B cell (primary cell): ENCODE data around the gene CCNH. TPM values are rescaled to one million over a fixed set of nuclear protein-coding genes. Genes with fewer than 3 reads are reported as not detected.

Source experiments
- ATAC-seq: fragments of 200-7000 bp; cut with Tn5 transposase; one replicate; pipeline ENCODE4 v1.10.0; 2021; ENCODE audit warnings: low read depth, mild to moderate bottlenecking, moderate number of reproducible peaks, moderate library complexity
- CTCF ChIA-PET: fragments of 350-600 bp; sonication (Branson Sonifier 250); formaldehyde crosslinking; loops from one replicate; lab custom pipeline; 2021; ENCODE audit warnings: antibody characterized with exemption, inconsistent platforms; lab: Charles Lee
- POLR2A ChIA-PET: fragments of 350-600 bp; sonication (Branson Sonifier 250); formaldehyde crosslinking; loops from one replicate; lab custom pipeline; 2021; ENCODE audit warnings: antibody characterized with exemption; lab: Charles Lee
- DNase-seq: peaks from one replicate; pipeline ENCODE4 v3.0.0; 2013
- H2AFZ ChIP-seq: 2 replicates; pipeline ENCODE4 v1.6.1; 2012; ENCODE audit warnings: mild to moderate bottlenecking, low read depth, low read length; ENCODE audit not compliant: insufficient read depth, poor library complexity, severe bottlenecking
- H3K27ac ChIP-seq, 2 donors: 1 replicate in 1 of 2; 2 replicates in 1 of 2; pipeline ENCODE4 v1.5.1; 2012 to 2013; ENCODE audit warnings: low read length in 2 of 2, mild to moderate bottlenecking in 2 of 2, moderate library complexity in 1 of 2
- H3K27me3 ChIP-seq, 4 experiments: fragments of 200-600 bp in 1 of 4; sonication (generic) in 1 of 4; replicated peaks in 1 of 4; 1 replicate in 2 of 4; 2 replicates in 2 of 4; pipeline versions ENCODE4 v1.6.1 to v1.7.0; 2013 to 2016; ENCODE audit warnings: low read length in 3 of 4, mild to moderate bottlenecking in 2 of 4, mixed read lengths in 1 of 4, moderate library complexity in 1 of 4; ENCODE audit not compliant: insufficient read depth in 4 of 4, control insufficient read depth in 3 of 4; ENCODE audit errors: control extremely low read depth in 1 of 4
- H3K36me3 ChIP-seq, 2 experiments: replicated peaks in 1 of 2; 1 replicate in 1 of 2; 2 replicates in 1 of 2; pipeline versions ENCODE4 v1.6.1 to v1.7.1; 2013; ENCODE audit warnings: low read length in 1 of 2; ENCODE audit not compliant: insufficient read depth in 2 of 2, control insufficient read depth in 1 of 2; ENCODE audit errors: control extremely low read depth in 1 of 2, extremely low read depth in 1 of 2
- H3K4me1 ChIP-seq, 2 donors: fragments of 200-600 bp in 1 of 2; sonication (generic) in 1 of 2; 1 replicate in 1 of 2; 2 replicates in 1 of 2; pipeline versions ENCODE4 v1.5.1 to v1.6.1; 2013 to 2017; ENCODE audit warnings: low read length in 2 of 2; ENCODE audit not compliant: control insufficient read depth in 2 of 2, insufficient read depth in 2 of 2
- H3K4me2 ChIP-seq: replicated peaks from 2 replicates; pipeline ENCODE3; 2012; ENCODE audit warnings: mild to moderate bottlenecking, low read depth, low read length; ENCODE audit not compliant: poor library complexity, severe bottlenecking
- H3K4me3 ChIP-seq, 5 experiments: fragments of 200-600 bp in 1 of 5; sonication (generic) in 1 of 5; 1 replicate in 3 of 5; 2 replicates in 2 of 5; pipeline versions ENCODE4 v1.5.1 to v1.7.0; 2011 to 2016; ENCODE audit warnings: low read length in 4 of 5, mild to moderate bottlenecking in 4 of 5, low read depth in 2 of 5, control low read depth in 1 of 5, moderate library complexity in 1 of 5; ENCODE audit not compliant: insufficient read depth in 1 of 5; ENCODE audit errors: control extremely low read depth in 1 of 5, extremely low read depth in 1 of 5
- H3K79me2 ChIP-seq: fragments of 200-600 bp; sonication (generic); one replicate; pipeline ENCODE4 v1.6.0; 2016; ENCODE audit warnings: low read length; ENCODE audit not compliant: control insufficient read depth, insufficient read depth
- H3K9ac ChIP-seq: fragments of 200-600 bp; sonication (generic); 2 replicates; pipeline ENCODE4 v1.6.1; 2017; ENCODE audit warnings: mild to moderate bottlenecking, low read length, moderate library complexity
- H3K9me3 ChIP-seq, 3 donors: one replicate each; pipeline versions ENCODE4 v1.6.1 to v1.7.1; 2013; ENCODE audit warnings: low read length in 2 of 3; ENCODE audit not compliant: control insufficient read depth in 2 of 3, insufficient read depth in 1 of 3; ENCODE audit errors: control extremely low read depth in 1 of 3
- H4K20me1 ChIP-seq: 2 replicates; pipeline ENCODE4 v1.6.0; 2012; ENCODE audit warnings: mild to moderate bottlenecking, low read length; ENCODE audit not compliant: insufficient read depth, control insufficient read depth, poor library complexity, severe bottlenecking
- H3K27ac Mint-ChIP-seq: one replicate; pipeline ENCODE4 v1.8.0; 2021; ENCODE audit warnings: mixed read lengths
- H3K27me3 Mint-ChIP-seq: one replicate; pipeline ENCODE4 v1.8.0; 2021; ENCODE audit warnings: mixed read lengths
- H3K4me1 Mint-ChIP-seq: one replicate; pipeline ENCODE4 v1.8.0; 2021; ENCODE audit warnings: mixed read lengths
- H3K4me3 Mint-ChIP-seq: one replicate; pipeline ENCODE4 v1.8.0; 2021; ENCODE audit warnings: mixed read lengths
- H3K9me3 Mint-ChIP-seq: one replicate; pipeline ENCODE4 v1.8.0; 2022; ENCODE audit warnings: mixed read lengths; ENCODE audit not compliant: insufficient read depth
- CTCF ChIP-seq: fragments of 200-600 bp; IDR thresholded peaks from one replicate; pipeline ENCODE4 v1.8.0; 2022; ENCODE audit warnings: antibody characterized with exemption, mild to moderate bottlenecking
- EZH2 ChIP-seq: IDR thresholded peaks from 2 replicates; pipeline ENCODE4 v1.6.1; 2012; ENCODE audit warnings: borderline replicate concordance, low read depth, mild to moderate bottlenecking, moderate library complexity, low read length; ENCODE audit not compliant: insufficient read depth, poor library complexity, severe bottlenecking
- WGBS: methylation state at CpG from one replicate; pipeline ENCODE4 v1.1.5; 2013; ENCODE audit warnings: missing lambda C conversion rate; ENCODE audit not compliant: insufficient coverage; 5-methylcytosine and 5-hydroxymethylcytosine counted together
- intact Hi-C: fragments of 100-400 bp; cut with micrococcal nuclease; formaldehyde crosslinking; loops from one replicate; pipeline ENCODE4 v1.10.0; 2022
- polyA plus RNA-seq: library from polyadenylated mRNA; depleted of rRNA; stranded (reverse); fragments of >200 nt; gene quantifications from 2 replicates; pipeline ENCODE4 v1.2.3, GENCODE V29; 2012
- total RNA-seq, 2 donors: library from RNA; stranded (reverse); fragments of 120-200 nt in 1 of 2; gene quantifications; 1 replicate in 1 of 2; 2 replicates in 1 of 2; pipeline versions ENCODE4 v1.2.3 to v1.2.4, GENCODE V29; 2013 to 2022

The CCNH gene
- total and polyA plus RNA-seq, 2 donors (not counting 1 experiment from before 2014, with no cell fraction given) = 59.2 to 120 TPM

- H3K4me3 Mint-ChIP-seq = no peak overlapping the region
- H2AFZ ChIP-seq = no peak overlapping the region
- CTCF ChIA-PET = interaction anchor here (1.3 to 3.9 kb wide), 9 partner anchors 8 to 429 kb away, joined by 3 to 62 read pairs (median 8); partner anchors contain the start of gene RASA1
- peaks cover 6 to 83% of the 10 kb centered on the region in 2 experiments for H3K36me3 ChIP-seq
- POLR2A ChIA-PET = interaction anchor here (1.4 kb wide), 1 partner anchor 13 kb away, joined by 5 read pairs; no protein-coding TSS in a partner anchor
- no peak overlapping the region for H3K27ac Mint-ChIP-seq
- no peak overlapping the region for H3K4me3 ChIP-seq
- intact Hi-C loops = no loop called here
- no CpG with 5 or more reads among the region's 5 CpGs for WGBS
- no peak overlapping the region for H3K9ac ChIP-seq
- H3K9me3 ChIP-seq = no peaks in the 10 kb centered on the region
- no peaks in the 10 kb centered on the region for H3K9me3 Mint-ChIP-seq
- no peak for TF ChIP-seq CTCF
- TF ChIP-seq EZH2 = no peak
- no peaks in the 10 kb centered on the region for H3K27me3 ChIP-seq
- peaks cover 0 to 6% of the 10 kb centered on the region in 2 donors for H3K4me1 ChIP-seq
- H3K27ac ChIP-seq = peak overlapping the region in 1 of 2 donors; percentile 42
- no peak for ATAC-seq
- DNase-seq = no peak
- no peaks in the 10 kb centered on the region for H4K20me1 ChIP-seq
- H3K27me3 Mint-ChIP-seq = no peaks in the 10 kb centered on the region
- H3K4me2 ChIP-seq = no peak overlapping the region
- peaks cover 9% of the 10 kb centered on the region for H3K4me1 Mint-ChIP-seq
- H3K79me2 ChIP-seq = no peaks in the 10 kb centered on the region
Observed at GRCh38 chr5:87398981-87399614, 13.6 kb downstream of the CCNH start.

GRCh38 chr5:87394411-87395165, 18.1 kb downstream of the CCNH start:
- DNase-seq (no peak), ATAC-seq (no peak)
- TF ChIP-seq CTCF = no peak
- no peak for TF ChIP-seq EZH2
- H3K4me1 ChIP-seq = peaks cover 0 to under 1% of the 10 kb centered on the region in 2 donors
- H3K27me3 ChIP-seq = no peaks in the 10 kb centered on the region
- H3K9ac ChIP-seq = no peak overlapping the region
- H2AFZ ChIP-seq = no peak overlapping the region
- no peaks in the 10 kb centered on the region for H3K79me2 ChIP-seq
- Mint-ChIP-seq H3K9me3 (no peaks in the 10 kb centered on the region), H3K27me3 (no peaks in the 10 kb centered on the region), H3K27ac (no peak overlapping the region), H3K4me3 (no peak overlapping the region), H3K4me1 (peaks cover under 1% of the 10 kb centered on the region)
- H3K27ac ChIP-seq = no peak overlapping the region
- WGBS = no CpG with 5 or more reads among the region's 3 CpGs
- intact Hi-C loops = loop anchor here (5.0 kb wide), 1 partner anchor 47 kb away; no protein-coding TSS in a partner anchor
- H4K20me1 ChIP-seq = no peaks in the 10 kb centered on the region
- H3K4me3 ChIP-seq = no peak overlapping the region
- no peak overlapping the region for H3K4me2 ChIP-seq
- H3K9me3 ChIP-seq = no peaks in the 10 kb centered on the region
- ChIA-PET POLR2A (no interaction called here), CTCF (no interaction called here)
- peaks cover 17 to 88% of the 10 kb centered on the region in 2 experiments for H3K36me3 ChIP-seq
